GM21529 (cell line): ENCODE results near the gene YIPF7.

Experiments
- ATAC-seq: cut with Tn5 transposase; IDR thresholded peaks from one replicate; pipeline ENCODE4 v1.9.1; 2021; ENCODE audit not compliant: unreplicated experiment

The YIPF7 gene

GRCh38 chr4:44623676-44624075 lies 27.7 kb downstream of the YIPF7 start:
- ATAC-seq, result no peak

GRCh38 chr4:44616621-44617020 lies 34.8 kb downstream of the YIPF7 start:
- no peak for ATAC-seq

- no peak for ATAC-seq
Measured at GRCh38 chr4:44583393-44583792, 68.0 kb downstream of the YIPF7 start.

- no peak for ATAC-seq
Measured at GRCh38 chr4:44580231-44580630, 71.2 kb downstream of the YIPF7 start.

- ATAC-seq, result no peak
Measured at GRCh38 chr4:44578954-44579353, 72.5 kb downstream of the YIPF7 start.
